Pons (tissue), 1 donor: Measurements from ENCODE around the gene ADAM19.

Experiments used
- DNase-seq: peaks from one replicate; pipeline ENCODE4 v3.0.0-alpha.2; 2016; ENCODE audit warnings: low spot score

Gene ADAM19

DNA sequence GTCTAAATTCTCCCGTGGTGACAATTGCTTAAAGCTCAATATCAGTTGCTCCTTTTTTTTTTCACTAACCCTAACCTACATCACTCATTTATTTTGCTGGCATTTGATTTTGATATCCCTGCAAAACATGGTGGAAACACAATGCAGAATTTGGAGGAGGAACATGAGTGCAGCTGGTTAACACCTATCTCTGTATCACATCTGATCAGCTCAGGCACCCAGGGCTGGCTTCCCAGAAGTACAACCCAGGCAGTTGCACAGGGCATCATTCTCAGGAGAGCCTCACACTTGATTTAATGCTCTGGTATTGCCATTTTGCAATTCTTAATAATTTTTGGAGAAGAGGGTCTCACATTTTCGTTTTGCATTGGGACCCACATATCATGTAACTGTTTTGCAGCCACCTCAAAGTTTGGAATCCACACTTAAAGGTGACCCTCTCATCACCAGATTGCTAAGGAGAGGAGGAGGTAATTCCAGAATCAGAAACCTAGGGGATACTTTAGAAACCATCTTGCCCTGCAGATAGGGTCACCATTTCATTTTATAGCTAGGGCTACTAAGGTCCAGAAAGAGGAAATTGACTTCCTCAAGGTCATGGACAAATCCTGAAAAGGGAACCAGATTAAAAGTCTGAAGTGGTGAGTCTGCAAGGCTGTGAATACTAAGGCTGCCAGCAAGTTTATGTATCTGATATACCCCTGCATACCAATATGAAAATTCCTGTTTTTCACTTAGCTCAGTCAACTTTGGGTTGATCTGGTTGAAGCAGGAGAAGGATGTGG, 19.3 kb upstream of the ADAM19 start:
- DNase-seq, result no peak

DNA sequence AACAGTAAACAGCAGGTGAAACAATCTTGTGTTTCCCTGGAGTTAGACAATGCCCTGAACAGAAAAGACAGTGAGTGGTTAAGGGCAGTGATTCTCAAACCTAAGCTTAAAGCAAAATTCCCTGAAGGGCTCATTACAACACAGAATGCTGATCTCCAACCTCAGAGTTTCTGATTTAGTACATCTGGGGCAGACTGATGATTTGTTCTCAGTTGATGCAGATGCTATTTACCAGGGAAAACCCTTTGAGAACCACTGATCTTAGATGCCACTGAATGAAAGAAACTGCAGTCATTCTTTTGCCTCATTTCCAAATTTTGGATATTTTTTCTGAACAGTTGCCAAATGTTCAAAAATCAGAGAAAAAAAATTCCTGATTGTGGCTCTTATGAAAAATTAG, 18.7 kb upstream of the ADAM19 start:
- no peak for DNase-seq

DNA sequence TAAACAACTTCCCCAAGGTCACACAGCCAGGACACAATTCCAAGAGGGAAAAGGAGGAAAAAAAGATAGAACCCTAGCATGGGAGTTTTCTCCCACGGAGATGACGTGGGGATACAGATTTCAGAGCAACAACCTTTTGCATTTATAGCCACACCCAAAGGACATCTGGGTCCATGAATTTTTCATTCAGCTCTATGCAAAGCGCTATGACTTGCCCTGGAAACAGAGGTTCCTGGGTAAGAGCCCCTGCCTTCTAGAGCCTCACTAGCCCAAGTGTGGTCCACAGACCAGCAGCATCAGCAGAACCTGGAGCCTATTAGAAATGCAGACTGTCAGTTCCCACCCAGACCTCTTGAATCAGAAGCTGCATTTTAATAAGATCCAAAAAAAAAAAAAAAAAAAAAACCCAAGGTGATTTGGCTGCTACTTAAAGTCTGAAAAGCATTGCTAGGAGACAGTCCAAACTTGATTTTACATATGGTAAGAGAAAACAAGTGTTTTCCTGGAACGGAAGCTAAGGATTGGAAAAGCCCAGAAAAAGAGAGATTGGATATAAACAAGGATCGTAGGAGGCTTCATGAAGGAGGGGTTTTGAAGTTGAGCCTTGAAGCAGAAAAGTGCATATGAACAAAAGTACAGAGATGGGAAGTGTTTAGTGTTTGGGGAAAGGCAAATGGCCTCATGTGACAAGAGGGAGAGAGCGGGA, 17.6 kb upstream of the ADAM19 start:
- DNase-seq, result no peak

DNA sequence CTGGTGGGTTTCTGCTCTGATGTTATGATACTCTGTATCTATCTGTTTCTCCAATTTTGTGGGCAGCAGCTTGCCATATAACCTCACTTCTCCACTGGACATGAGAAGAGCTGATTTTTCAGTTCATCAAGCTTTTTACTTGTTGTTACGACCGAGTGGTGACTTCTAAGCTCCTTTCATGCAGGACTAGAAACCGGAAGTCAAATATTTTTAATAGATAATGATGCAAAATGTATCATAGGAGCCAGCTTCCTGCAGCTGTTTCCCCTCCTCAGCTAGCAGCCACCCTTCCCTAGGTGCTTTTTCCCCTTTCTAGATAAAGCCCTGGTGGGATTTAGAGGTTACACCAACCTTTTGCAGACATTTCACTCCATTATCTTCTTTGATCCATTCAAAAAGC, 17.0 kb upstream of the ADAM19 start:
- DNase-seq, result no peak

DNA sequence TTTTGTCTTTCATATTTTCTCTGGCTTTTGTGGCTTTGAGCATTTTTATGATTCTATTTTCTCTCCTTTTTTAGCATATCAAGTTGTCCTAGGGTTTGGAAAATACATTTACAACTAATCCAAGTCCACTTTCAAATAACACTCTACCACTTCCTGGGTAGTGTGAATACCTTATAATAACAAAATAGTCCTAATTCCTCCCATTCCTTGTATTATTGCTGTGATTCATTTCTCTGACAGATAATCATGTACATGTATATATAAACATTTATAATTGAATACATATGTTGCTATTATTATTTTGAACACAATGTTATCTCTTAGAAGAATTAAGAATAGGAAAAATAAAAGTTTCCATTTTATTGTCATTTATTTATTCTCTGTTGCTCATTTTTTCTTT, 14.9 kb upstream of the ADAM19 start:
- no peak for DNase-seq

DNA sequence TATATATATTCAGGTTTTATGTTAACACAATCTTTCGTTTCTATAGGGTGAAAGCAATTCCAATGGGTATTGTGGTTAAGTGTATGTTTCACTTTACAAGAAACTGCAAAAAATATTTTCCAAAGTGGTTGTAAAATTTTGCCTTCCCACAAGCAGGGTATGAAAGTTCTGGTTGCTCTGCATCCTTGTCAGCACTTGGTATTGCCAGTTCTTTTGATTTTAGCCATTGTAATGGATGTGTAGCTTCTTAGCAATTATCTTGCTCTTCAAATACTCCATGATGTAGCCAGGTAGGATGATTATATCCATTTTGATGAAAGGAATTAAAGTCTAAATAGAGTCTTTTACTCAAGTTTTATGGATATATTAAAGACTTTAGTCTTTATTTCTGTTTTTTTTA, 9.1 kb upstream of the ADAM19 start:
- no peak for DNase-seq

DNA sequence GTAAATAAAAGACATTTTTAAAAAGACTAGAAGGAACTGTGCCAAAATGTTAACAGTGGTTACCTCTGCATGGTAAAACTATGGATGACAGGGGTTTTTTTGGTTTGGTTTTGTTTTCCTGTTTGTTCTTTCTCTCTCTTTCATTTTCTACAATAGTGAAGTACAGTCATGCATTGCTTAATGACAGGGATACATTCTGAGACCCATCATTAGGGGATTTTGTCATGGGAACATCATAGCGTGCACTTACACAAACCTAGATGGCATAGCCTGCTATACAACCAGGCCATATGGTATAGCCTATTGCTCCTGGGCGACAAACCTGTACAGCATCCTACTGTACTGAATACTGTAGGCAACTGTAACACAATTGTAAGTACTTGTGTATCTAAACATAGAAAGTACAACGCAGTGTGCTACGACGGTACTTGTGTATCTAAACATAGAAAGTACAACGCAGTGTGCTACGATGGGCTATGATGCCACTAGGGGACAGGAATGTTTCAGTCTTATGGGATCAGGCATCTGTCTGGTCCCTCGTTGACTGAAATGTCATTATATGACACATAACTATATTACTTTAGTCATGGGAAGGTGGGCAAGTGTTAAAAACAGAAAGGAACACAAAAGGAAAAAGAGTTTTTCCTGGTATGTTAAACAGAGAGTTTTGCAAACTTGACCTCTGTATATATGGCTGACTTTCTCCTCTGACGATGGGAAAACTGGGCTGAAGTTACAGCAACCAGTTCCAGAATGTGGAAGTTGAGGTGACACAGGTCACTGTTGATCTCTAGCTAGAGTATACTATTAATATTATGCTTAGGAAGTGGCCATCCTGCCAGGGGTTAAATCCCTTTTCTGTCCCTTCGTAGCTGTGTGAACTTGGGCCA, 7.4 kb upstream of the ADAM19 start:
- DNase-seq, result no peak

DNA sequence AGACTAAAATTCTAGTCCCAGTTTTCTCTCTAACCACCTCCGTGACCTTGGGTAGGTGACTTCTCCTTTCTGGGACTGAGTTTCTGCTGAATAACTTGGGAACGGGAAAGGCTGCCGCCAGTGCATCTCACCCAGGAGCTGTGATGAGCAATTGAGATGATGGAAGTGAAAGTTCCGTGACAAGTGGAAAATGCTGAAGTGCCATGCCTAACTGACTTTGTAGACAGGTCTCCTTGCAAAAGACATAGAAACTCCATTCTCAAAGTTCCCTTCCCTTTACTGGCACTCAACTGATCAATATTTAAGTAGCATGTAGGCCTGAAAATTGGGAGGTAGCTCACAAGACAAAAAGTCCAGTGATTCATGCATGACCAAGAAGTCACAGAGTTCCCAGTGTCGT, 6.3 kb upstream of the ADAM19 start:
- DNase-seq, result no peak

DNA sequence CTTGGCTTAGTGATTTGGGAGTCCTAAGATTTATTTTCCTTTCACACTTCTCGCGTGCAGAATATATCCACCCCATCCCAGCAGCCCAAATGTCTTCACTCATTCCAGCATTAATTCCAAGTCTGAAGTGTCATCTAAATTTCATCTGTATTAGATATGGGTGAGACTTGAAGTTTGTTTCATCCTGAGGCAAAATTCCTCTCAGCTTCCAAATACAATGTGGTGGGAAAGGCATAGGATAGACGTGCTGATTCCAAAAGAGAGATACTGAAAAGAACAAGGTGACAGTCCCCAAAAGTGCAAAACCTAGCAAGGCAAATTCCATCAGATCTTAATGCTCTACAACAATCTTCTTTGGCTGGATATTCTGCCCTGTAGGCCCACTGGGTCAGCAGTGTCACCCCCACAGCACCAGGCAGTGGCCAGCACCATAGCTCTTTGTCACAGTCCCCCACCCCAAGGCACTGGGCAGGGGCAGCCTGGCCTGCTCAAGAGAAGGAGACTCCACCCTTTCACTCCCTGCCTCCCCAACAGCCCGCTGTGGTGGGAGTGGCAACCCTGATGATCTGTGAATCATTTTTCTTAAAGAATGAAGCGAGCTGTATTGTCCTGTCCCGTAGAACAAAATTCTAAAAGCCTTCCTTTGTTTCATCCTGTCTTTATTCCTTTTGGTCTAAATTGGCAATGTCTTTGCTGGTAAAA, 2.7 kb upstream of the ADAM19 start:
- DNase-seq, result no peak

DNA sequence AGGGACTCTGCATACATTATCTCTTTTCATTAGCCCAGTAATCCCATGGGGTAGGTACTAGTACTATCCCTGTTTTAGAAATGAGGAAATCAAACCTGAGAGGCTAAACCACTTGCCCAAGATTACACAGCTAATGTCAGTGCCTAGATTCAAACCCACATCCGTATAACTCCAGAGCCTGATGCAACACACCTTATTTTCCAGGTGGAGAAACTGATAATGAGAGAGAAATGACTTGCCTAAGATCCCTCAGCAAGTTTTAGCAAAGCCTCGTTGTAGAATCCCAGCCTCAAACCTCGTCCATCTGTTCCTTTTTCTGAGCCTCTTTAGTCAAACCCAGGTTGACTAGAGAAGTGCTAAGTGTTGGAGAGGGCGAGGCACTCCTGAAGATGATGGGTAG, 1.1 kb upstream of the ADAM19 start:
- no peak for DNase-seq

DNA sequence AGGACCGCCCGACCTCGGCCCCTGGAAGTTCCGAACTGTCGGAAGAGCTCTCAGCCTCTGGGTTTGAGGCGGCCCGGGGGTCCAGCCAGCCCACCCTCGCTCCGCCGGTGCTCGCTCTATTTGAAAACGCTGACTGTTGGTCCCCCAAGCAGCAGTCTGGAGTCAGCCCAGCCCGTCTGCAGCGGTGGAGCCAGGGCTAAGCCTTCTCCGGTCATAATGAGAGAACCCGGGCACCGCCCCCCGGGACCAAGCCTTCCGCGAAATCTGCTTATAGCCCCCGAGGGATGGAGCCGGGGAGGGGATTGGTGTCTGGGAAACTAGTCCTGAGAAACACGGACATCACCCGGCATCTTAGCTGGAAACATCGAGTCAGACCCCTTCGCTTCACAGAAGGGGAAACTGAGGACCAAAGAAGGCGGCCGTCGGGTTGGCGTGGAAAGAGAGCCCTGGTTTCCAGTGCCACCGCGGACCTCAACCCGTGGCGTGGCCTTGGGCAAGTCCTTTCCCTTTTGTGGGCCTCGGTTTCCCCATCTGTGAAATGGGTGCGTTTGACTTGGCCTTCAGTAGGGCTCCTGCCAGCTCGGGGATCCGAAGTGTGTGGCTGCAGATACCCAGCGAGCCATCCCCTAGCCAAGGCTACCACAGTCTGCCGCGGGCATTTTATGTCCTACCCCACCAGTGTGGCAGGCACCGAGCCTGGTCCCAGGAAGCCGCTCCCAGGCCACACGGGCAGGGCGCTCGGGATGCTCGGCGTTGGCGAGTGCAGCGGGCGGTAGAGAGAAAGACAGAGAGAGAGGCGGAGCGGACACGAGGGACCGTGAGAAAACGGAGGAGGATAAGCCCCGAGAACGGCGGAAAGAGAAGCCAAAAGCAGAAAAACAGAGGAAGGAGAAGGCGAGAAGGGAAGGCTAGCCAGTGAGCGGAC, 857 bp downstream of the ADAM19 start:
- DNase-seq, result no peak

DNA sequence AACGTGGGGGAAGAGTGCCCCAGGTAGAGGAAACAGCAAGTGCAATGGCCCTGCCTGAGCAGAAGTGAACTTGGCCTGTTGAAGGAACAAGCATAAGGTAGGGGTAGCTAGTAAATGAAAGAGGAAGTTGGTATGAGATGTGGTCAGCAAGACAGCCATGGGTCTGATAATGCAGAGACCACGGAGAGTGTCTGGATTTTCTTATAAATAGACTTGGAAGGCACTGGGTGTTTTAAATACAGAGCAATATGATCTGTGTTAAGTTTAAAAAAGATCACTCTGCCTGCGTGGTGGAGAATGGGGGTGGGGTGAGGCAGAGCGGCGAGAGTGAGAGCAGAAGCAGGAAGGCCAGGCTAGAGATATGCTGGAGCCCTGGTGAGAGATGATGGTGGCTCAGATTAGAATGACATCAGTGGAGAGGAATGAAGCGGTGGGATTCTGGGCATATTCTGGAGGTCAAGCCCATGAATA, 4.2 kb downstream of the ADAM19 start:
- DNase-seq, result peak; percentile 79

DNA sequence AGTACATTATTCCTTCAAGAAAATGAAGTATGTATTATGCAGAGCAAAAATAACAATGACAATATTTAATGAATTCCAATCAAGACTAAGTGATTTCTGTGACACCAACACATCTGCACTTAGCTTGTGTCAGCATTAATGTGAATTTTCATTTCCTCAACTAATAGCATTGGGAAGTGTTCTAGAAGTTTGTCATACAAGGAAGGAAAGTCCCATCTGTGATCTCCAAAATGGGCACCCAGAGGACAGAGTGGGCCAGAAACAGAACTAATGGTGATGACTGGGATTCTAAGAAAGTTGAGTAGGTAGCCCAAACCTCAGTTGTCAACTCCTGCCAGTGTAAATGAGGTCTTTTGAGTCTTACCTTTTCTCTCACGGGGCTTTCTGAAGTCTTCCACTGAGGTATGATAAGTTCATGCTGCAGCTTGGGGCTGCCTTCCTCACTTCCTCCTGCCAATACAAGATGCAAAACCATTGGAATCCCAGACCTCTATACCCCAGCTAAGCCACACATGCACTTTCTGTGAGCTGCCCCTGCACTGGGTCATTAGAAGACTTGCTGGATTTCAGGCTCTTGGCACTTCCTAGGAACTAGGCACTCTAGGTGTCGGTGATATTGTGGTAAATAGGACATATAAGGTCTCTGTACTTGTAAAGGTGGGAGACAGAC, 4.9 kb downstream of the ADAM19 start:
- DNase-seq, result peak; percentile 36

DNA sequence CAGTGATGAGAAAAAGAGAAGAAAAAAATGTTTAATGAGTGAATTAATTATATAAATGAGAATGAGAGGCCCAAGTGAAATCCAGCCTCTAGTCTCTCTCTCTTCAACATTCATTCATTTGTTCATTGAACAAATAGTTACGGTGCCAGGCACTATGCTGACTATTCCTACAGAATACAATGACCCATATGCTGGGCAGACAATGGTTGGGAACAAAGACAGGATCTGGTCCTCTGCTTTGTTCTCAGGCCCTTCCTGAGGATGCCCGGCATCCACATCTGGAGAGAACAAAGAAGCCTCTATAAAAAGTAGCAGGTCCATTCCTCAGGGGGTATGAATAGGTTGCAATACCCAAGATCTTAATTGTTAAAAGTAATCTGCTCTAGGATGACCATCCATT, 6.9 kb downstream of the ADAM19 start:
- DNase-seq, result peak; percentile 97

DNA sequence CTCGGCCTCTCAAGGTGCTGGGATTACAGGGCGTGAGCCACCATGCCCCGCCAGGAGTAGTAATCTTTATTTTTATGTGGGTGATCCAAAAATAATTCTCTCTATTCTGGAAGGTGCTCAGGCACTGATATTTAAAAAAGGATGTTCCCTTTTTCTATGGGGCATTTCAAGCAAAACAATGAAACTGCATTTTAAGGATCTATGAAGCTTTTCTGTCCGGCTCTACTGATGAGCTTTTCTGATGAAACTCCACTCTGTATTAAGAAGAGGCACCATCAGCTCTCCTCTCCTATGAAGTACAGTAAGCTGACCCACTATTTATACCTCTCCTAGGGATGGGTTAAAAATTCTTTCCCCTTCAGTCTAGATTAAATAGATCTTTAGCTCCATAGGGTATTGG, 7.4 kb downstream of the ADAM19 start:
- peak; percentile 30 for DNase-seq

DNA sequence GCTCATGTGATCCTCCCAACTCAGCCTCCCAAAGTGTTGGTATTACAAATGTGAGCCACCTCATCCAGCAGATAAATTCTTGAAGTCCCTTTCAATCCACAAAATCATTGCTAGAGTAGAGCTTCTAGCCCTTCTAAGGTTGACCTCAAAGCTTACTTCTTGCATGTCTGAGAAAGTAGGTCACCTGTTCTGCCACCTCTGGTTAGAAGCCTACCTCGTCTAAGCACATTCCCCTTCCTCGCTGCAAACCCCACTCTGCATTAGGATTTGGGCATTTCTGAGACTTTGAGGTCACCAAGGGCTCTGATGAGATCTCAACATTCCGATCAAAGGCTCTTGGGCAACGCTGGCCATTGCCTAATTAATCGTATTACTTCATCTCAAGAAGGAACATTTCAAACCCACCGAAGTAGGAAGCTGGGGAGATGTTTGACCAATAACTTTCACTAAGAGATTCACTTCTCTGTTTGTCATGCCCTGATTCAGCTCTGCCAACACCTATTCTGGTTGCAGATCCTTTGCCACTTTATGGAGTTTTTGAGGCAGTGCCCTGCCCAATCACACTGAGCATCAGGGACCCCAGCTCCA, 8.6 kb downstream of the ADAM19 start:
- DNase-seq, result no peak

DNA sequence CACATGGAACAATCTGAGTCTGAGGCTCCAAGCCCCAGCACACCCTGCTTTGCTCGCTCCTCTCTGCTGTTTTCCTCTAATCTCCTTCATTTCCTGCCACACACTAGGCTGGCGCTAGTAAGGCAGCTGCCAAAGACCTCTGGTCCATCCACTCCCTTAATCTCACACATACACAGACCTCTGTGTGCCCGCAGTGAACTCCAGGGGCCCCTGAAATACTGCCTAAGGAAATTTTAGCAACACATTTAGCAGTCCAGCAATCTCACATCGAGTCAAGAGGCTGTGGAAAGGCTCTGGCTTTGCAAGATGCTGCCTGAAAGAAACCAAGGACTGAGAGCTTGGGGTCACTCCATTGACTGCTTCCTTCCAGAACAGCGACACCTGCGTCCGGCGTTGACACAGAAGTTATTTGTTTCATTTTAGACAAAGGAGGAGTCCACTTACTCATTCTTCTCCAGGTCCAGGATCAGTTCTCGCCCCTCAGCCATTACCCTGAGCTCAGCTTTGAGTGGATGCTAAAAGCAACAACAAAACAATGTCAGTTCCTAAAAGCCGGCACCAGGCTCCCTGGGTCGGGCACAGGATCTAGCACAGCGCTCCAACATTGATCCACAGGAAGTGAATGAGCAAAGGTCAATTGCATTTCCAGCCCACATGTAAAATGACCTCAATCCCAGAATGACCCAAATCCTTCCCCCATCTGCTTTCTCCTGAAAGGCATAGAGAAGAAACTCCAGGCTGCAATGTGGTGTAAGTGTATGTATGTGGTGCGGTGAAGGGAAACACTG, 11.5 kb downstream of the ADAM19 start:
- peak; percentile 64 for DNase-seq

DNA sequence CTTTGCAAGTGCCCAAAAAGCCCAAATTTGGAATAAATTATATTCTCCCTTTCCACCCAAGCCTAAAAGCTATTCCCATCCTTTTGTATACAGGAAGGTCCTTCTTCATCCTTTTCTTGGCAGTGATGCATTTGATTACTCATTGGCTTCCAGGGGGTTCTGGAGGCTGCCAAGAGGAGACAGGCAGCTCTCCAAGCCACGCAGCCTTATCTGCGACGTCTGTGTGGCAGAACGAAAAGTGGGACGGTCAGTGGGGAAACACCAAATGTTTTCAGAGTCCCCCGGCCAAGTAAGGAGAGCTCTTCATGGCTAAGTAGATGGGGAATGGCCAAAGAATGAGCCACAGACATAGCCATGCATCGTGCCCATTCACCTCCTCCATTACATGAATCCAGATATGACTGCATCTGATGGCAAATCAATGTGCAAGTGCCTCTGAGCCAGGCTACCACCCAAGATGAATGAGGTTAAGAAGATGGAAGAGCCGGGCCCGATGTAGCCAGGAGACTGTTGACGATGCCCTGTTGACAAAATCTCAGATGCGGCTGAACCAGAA, 12.1 kb downstream of the ADAM19 start:
- DNase-seq, result peak; percentile 50

DNA sequence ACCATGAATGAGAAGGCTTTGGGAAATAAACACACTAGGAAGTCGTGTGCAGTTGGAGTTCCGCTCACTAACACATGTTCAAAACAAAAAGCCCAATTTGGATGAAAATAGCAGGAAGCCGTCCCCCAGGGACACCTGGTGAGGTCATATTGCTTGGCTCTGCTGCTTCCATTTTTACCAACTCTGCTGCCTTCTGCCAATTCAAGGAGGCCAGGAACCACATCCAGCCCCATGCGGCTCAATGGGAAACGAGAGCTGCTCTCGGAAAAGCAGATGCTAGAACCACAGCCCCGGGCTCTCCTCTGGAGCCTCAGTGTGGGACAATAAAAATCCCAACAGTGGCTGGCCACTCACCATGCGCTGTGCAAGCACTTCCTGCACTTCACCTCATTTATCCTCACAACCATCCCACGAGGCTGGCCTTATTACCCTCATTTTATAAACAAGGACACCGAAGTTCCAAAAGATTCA, 13.4 kb downstream of the ADAM19 start:
- no peak for DNase-seq
